ENCODE measurements around the gene MAL. TPM values are rescaled to one million over a fixed set of nuclear protein-coding genes. Genes with fewer than 3 reads are reported as not detected.

Gene MAL
- total RNA-seq, 1 experiment from 2014 or later = not detected

DNA sequence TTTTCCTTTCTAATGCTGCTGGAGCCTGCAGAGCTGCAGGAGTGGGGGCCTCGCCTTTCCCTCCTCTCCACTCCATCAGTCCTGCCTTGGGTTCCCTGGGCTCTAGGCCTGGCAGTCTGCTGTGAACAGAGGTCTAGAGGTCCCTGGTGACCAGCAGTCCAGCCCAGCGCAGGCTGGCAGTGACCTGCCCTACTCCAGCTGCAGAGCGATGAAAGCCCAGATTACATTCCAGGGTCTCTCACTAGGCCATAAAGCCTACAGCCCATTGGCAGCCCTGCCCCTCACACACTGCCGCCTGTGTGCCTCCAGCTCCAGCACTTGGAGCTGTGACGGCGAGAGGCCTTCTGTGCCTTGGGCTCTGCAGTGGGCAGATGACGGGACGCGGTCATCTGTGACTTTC is 14.8 kb upstream of the MAL start:
- Histone ChIP-seq H3K4me3 (ENCODE audit: low read depth, low read length) (no peak overlapping the region), H3K9me3 (no peaks in the 10 kb centered on the region), H3K4me1 (no peaks in the 10 kb centered on the region), H3K27me3 (replicated peaks; ENCODE audit: control insufficient read depth, insufficient read depth, low read length) (no peaks in the 10 kb centered on the region), H3K36me3 (ENCODE audit: control insufficient read depth, insufficient read depth, low read length) (no peaks in the 10 kb centered on the region)
- POLR2A ChIA-PET = no interaction called here
- H3K36me3 Mint-ChIP-seq (ENCODE audit: insufficient read depth, unreplicated experiment) = no peaks in the 10 kb centered on the region
- intact Hi-C loops (cut with micrococcal nuclease; ENCODE audit: unreplicated experiment) = no loop called here
- no peak for DNase-seq
- no peaks in the 10 kb centered on the region for H3K9me3 Mint-ChIP-seq (ENCODE audit: unreplicated experiment)
- TF ChIP-seq, protein P1, sequence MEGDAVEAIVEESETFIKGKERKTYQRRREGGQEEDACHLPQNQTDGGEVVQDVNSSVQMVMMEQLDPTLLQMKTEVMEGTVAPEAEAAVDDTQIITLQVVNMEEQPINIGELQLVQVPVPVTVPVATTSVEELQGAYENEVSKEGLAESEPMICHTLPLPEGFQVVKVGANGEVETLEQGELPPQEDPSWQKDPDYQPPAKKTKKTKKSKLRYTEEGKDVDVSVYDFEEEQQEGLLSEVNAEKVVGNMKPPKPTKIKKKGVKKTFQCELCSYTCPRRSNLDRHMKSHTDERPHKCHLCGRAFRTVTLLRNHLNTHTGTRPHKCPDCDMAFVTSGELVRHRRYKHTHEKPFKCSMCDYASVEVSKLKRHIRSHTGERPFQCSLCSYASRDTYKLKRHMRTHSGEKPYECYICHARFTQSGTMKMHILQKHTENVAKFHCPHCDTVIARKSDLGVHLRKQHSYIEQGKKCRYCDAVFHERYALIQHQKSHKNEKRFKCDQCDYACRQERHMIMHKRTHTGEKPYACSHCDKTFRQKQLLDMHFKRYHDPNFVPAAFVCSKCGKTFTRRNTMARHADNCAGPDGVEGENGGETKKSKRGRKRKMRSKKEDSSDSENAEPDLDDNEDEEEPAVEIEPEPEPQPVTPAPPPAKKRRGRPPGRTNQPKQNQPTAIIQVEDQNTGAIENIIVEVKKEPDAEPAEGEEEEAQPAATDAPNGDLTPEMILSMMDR (IDR thresholded peaks at IDR 0.05; ENCODE audit: insufficient read depth in 1 of 2, low read depth in 1 of 2, low read length in 1 of 2, severe bottlenecking in 1 of 2, unreplicated experiment in 1 of 2) = no peak
- no TSS peak for BruUV-seq (replicated peaks)
- peaks cover 6% of the 10 kb centered on the region for H3K27me3 Mint-ChIP-seq (ENCODE audit: insufficient read depth, unreplicated experiment)
- CTCF ChIA-PET = no interaction called here
- no peak overlapping the region for H3K27ac Mint-ChIP-seq (ENCODE audit: unreplicated experiment)
- H3K4me3 Mint-ChIP-seq (ENCODE audit: unreplicated experiment) = no peak overlapping the region
- no peaks in the 10 kb centered on the region for H3K4me1 Mint-ChIP-seq (ENCODE audit: low read depth, unreplicated experiment)

GRCh38 chr2:95012881-95013550 is 12.5 kb upstream of the MAL start:
- DNase-seq = no peak
- TF ChIP-seq, protein P1 (IDR thresholded peaks at IDR 0.05; ENCODE audit: insufficient read depth in 1 of 2, low read depth in 1 of 2, low read length in 1 of 2, severe bottlenecking in 1 of 2, unreplicated experiment in 1 of 2) = no peak
- intact Hi-C loops (cut with micrococcal nuclease; ENCODE audit: unreplicated experiment) = no loop called here
- H3K36me3 Mint-ChIP-seq (ENCODE audit: insufficient read depth, unreplicated experiment) = no peaks in the 10 kb centered on the region
- H3K9me3 Mint-ChIP-seq (ENCODE audit: unreplicated experiment) = no peaks in the 10 kb centered on the region
- BruUV-seq (replicated peaks) = no TSS peak
- Histone ChIP-seq H3K27me3 (replicated peaks; ENCODE audit: control insufficient read depth, insufficient read depth, low read length) (no peaks in the 10 kb centered on the region), H3K4me1 (no peaks in the 10 kb centered on the region), H3K4me3 (ENCODE audit: low read depth, low read length) (no peak overlapping the region), H3K9me3 (no peaks in the 10 kb centered on the region), H3K36me3 (ENCODE audit: control insufficient read depth, insufficient read depth, low read length) (no peaks in the 10 kb centered on the region)
- CTCF ChIA-PET = no interaction called here
- H3K4me3 Mint-ChIP-seq (ENCODE audit: unreplicated experiment) = no peak overlapping the region
- POLR2A ChIA-PET = no interaction called here
- H3K27ac Mint-ChIP-seq (ENCODE audit: unreplicated experiment) = no peak overlapping the region
- H3K27me3 Mint-ChIP-seq (ENCODE audit: insufficient read depth, unreplicated experiment) = peaks cover 12% of the 10 kb centered on the region
- H3K4me1 Mint-ChIP-seq (ENCODE audit: low read depth, unreplicated experiment) = peaks cover 5% of the 10 kb centered on the region

GRCh38 chr2:95013726-95014125 is 11.8 kb upstream of the MAL start:
- no peak for DNase-seq
- Histone ChIP-seq H3K4me3 (ENCODE audit: low read depth, low read length) (no peak overlapping the region), H3K9me3 (no peaks in the 10 kb centered on the region), H3K27me3 (replicated peaks; ENCODE audit: control insufficient read depth, insufficient read depth, low read length) (no peaks in the 10 kb centered on the region), H3K4me1 (no peaks in the 10 kb centered on the region), H3K36me3 (ENCODE audit: control insufficient read depth, insufficient read depth, low read length) (no peaks in the 10 kb centered on the region)
- H3K9me3 Mint-ChIP-seq (ENCODE audit: unreplicated experiment) = no peaks in the 10 kb centered on the region
- H3K27me3 Mint-ChIP-seq (ENCODE audit: insufficient read depth, unreplicated experiment) = peaks cover 13% of the 10 kb centered on the region
- ChIA-PET CTCF (no interaction called here), POLR2A (interaction anchor here (0.6 kb wide), 1 partner anchor 973 kb away, joined by 13 read pairs; no protein-coding TSS in a partner anchor)
- no peak overlapping the region for H3K27ac Mint-ChIP-seq (ENCODE audit: unreplicated experiment)
- TF ChIP-seq, protein P1 (IDR thresholded peaks at IDR 0.05; ENCODE audit: insufficient read depth in 1 of 2, low read depth in 1 of 2, low read length in 1 of 2, severe bottlenecking in 1 of 2, unreplicated experiment in 1 of 2) = no peak
- intact Hi-C loops (cut with micrococcal nuclease; ENCODE audit: unreplicated experiment) = no loop called here
- H3K4me3 Mint-ChIP-seq (ENCODE audit: unreplicated experiment) = no peak overlapping the region
- peaks cover 5% of the 10 kb centered on the region for H3K4me1 Mint-ChIP-seq (ENCODE audit: low read depth, unreplicated experiment)
- no TSS peak for BruUV-seq (replicated peaks)
- H3K36me3 Mint-ChIP-seq (ENCODE audit: insufficient read depth, unreplicated experiment) = no peaks in the 10 kb centered on the region

Measured in Caco-2 (cell line).